Stimulated activated CD4-positive, alpha-beta T cell treated with anti-CD3 and anti-CD28 coated beads, Interleukin-4, amount 100 ng/mL, for 48 hours (primary cell): ENCODE results near the gene GJC1.
"Not testable (repeated sequence)": the region's sequence is repeated elsewhere in the genome, so short reads cannot be mapped to it uniquely, and the experiment has no call there.

Experiments
- DNase-seq, 2 donors: peaks; one replicate each; pipeline ENCODE4 v3.0.0-alpha.2; 2020; ENCODE audit warnings: low read depth in 2 of 2

GJC1 gene

GRCh38 chr17:44844390-44844830 is 14.3 kb upstream of the GJC1 start:
- DNase-seq: no peak

GRCh38 chr17:44842748-44843147 is 12.7 kb upstream of the GJC1 start:
- DNase-seq: no peak

- DNase-seq: no peak
Measured at GRCh38 chr17:44840936-44841335, 10.8 kb upstream of the GJC1 start.

GRCh38 chr17:44840274-44840673 is 10.2 kb upstream of the GJC1 start:
- no peak for DNase-seq

GRCh38 chr17:44837196-44837595 is 7.1 kb upstream of the GJC1 start:
- DNase-seq: no peak

GRCh38 chr17:44832805-44833204 is 2.7 kb upstream of the GJC1 start:
- no peak for DNase-seq

- no peak for DNase-seq
Measured at GRCh38 chr17:44831371-44831770, 1.3 kb upstream of the GJC1 start.

- no peak for DNase-seq
Measured at GRCh38 chr17:44830359-44831288, 537 bp upstream of the GJC1 start.

GRCh38 chr17:44828919-44829522 is 1.1 kb downstream of the GJC1 start:
- no peak for DNase-seq

GRCh38 chr17:44827863-44828262 is 2.2 kb downstream of the GJC1 start:
- no peak for DNase-seq

- no peak for DNase-seq
Measured at GRCh38 chr17:44826123-44826790, 3.8 kb downstream of the GJC1 start.

- DNase-seq: not testable (repeated sequence)
Measured at GRCh38 chr17:44825236-44825635, 4.9 kb downstream of the GJC1 start.

- no peak for DNase-seq
Measured at GRCh38 chr17:44820631-44821212, 9.4 kb downstream of the GJC1 start.

GRCh38 chr17:44818508-44818907 is 11.6 kb downstream of the GJC1 start:
- DNase-seq: not testable (repeated sequence)

GRCh38 chr17:44812263-44812662 is 17.8 kb downstream of the GJC1 start:
- DNase-seq: no peak

- DNase-seq: not testable (repeated sequence)
Measured at GRCh38 chr17:44808656-44809388, 21.3 kb downstream of the GJC1 start.

GRCh38 chr17:44808156-44808555 is 21.9 kb downstream of the GJC1 start:
- DNase-seq: no peak

GRCh38 chr17:44807817-44808155 is 22.3 kb downstream of the GJC1 start:
- DNase-seq: no peak

- no peak for DNase-seq
Measured at GRCh38 chr17:44807093-44807816, 22.8 kb downstream of the GJC1 start.

GRCh38 chr17:44804302-44805089 is 25.6 kb downstream of the GJC1 start:
- DNase-seq: no peak
